ENCODE results near the gene MAPRE3. TPM values are rescaled to one million over a fixed set of nuclear protein-coding genes. Genes with fewer than 3 reads are reported as not detected.

MAPRE3 gene
- total RNA-seq, 8 experiments from 2014 or later, result 8.7 to 44.8 (median 26.8) TPM

GRCh38 chr2:27008678-27009077, 38.2 kb downstream of the MAPRE3 start:
- 70 to 100% (median 85%) methylated on average over 1 to 4 of the region's 4 CpGs; no CpG with 5 or more reads in 4 of the 10 experiments for WGBS, 10 experiments
- H3K27ac ChIP-seq, result no peak overlapping the region
- no peak for ATAC-seq (replicated peaks in 6 of 8)
- in situ Hi-C loops (cut with MboI; ENCODE audit: low pct_unique_long_range_greater_than_20kb in 2 of 9, low sequenced_read_pairs in 9 of 9, unreplicated experiment in 9 of 9), result loop anchor here in 1 of 9 experiments (25.0 kb wide), 1 partner anchor 171 kb away; the partner anchor contains the start of gene DPYSL5
- no peak overlapping the region for H3K4me3 ChIP-seq
- no peaks in the 10 kb centered on the region for H3K4me1 ChIP-seq (replicated peaks in 1 of 2)

- in situ Hi-C loops (cut with MboI; ENCODE audit: low pct_unique_long_range_greater_than_20kb in 2 of 9, low sequenced_read_pairs in 9 of 9, unreplicated experiment in 9 of 9), result loop anchor here in 1 of 9 experiments (25.0 kb wide), 1 partner anchor 172 kb away; the partner anchor contains the start of gene DPYSL5
- Histone ChIP-seq H3K4me1 (replicated peaks in 1 of 2) (no peaks in the 10 kb centered on the region), H3K27ac (no peak overlapping the region), H3K4me3 (no peak overlapping the region)
- no peak for ATAC-seq (replicated peaks in 6 of 8)
These were observed 38.6 kb downstream of the MAPRE3 start for GRCh38 chr2:27009083-27009482.

- 14 to 86% (median 68%) methylated on average over 1 to 2 of the region's 2 CpGs; no CpG with 5 or more reads in 2 of the 10 experiments for WGBS, 10 experiments
- Histone ChIP-seq H3K4me3 (no peak overlapping the region), H3K27ac (no peak overlapping the region), H3K4me1 (replicated peaks in 1 of 2) (no peaks in the 10 kb centered on the region)
- no peak for ATAC-seq (replicated peaks in 6 of 8)
- in situ Hi-C loops (cut with MboI; ENCODE audit: low pct_unique_long_range_greater_than_20kb in 2 of 9, low sequenced_read_pairs in 9 of 9, unreplicated experiment in 9 of 9), result loop anchor here in 2 of 9 experiments (5.0 to 25.0 kb wide), 3 partner anchors 45 to 172 kb away; partner anchors contain the start of gene DPYSL5 (in 1 of the 2)
These were observed 39.3 kb downstream of the MAPRE3 start for GRCh38 chr2:27009716-27010115.

GRCh38 chr2:27010139-27010538, 39.7 kb downstream of the MAPRE3 start:
- in situ Hi-C loops (cut with MboI; ENCODE audit: low pct_unique_long_range_greater_than_20kb in 2 of 9, low sequenced_read_pairs in 9 of 9, unreplicated experiment in 9 of 9), result loop anchor here in 2 of 9 experiments (5.0 to 25.0 kb wide), 3 partner anchors 45 to 173 kb away; partner anchors contain the start of gene DPYSL5 (in 1 of the 2)
- H3K27ac ChIP-seq, result no peak overlapping the region
- ATAC-seq (replicated peaks in 6 of 8), result no peak
- WGBS, 10 experiments, result 57 to 100% (median 86%) methylated on average over 1 to 3 of the region's 3 CpGs; no CpG with 5 or more reads in 3 of the 10 experiments
- H3K4me1 ChIP-seq (replicated peaks in 1 of 2), result no peaks in the 10 kb centered on the region
- H3K4me3 ChIP-seq, result no peak overlapping the region

- Histone ChIP-seq H3K4me1 (replicated peaks in 1 of 2) (no peaks in the 10 kb centered on the region), H3K4me3 (no peak overlapping the region), H3K27ac (no peak overlapping the region)
- WGBS, 10 experiments, result 79 to 100% (median 100%) methylated on average over 1 to 3 of the region's 4 CpGs; no CpG with 5 or more reads in 5 of the 10 experiments
- ATAC-seq (replicated peaks in 6 of 8), result no peak
- in situ Hi-C loops (cut with MboI; ENCODE audit: low pct_unique_long_range_greater_than_20kb in 2 of 9, low sequenced_read_pairs in 9 of 9, unreplicated experiment in 9 of 9), result loop anchor here in 2 of 9 experiments (5.0 to 25.0 kb wide), 3 partner anchors 49 to 176 kb away; partner anchors contain the start of gene DPYSL5 (in 1 of the 2)
These were observed 43.3 kb downstream of the MAPRE3 start for GRCh38 chr2:27013738-27014137.

GRCh38 chr2:27014771-27015433, 44.5 kb downstream of the MAPRE3 start:
- in situ Hi-C loops (cut with MboI; ENCODE audit: low pct_unique_long_range_greater_than_20kb in 2 of 9, low sequenced_read_pairs in 9 of 9, unreplicated experiment in 9 of 9), result loop anchor here in 2 of 9 experiments (5.0 to 25.0 kb wide), 3 partner anchors 50 to 178 kb away; partner anchors contain the start of gene DPYSL5 (in 1 of the 2)
- peaks cover 5 to 7% of the 10 kb centered on the region in 2 donors for H3K4me1 ChIP-seq (replicated peaks in 1 of 2)
- H3K4me3 ChIP-seq, result no peak overlapping the region
- ATAC-seq (replicated peaks in 6 of 8), result no peak
- 68 to 100% (median 100%) methylated on average over 1 to 5 of the region's 8 CpGs; no CpG with 5 or more reads in 4 of the 10 experiments for WGBS, 10 experiments
- no peak overlapping the region for H3K27ac ChIP-seq

- in situ Hi-C loops (cut with MboI; ENCODE audit: low pct_unique_long_range_greater_than_20kb in 2 of 9, low sequenced_read_pairs in 9 of 9, unreplicated experiment in 9 of 9), result loop anchor here in 1 of 9 experiments (10.0 to 25.0 kb wide), 2 partner anchors 52 to 180 kb away; partner anchors contain the start of gene DPYSL5
- Histone ChIP-seq H3K4me3 (no peak overlapping the region), H3K4me1 (replicated peaks in 1 of 2) (peaks cover 19 to 23% of the 10 kb centered on the region in 2 donors), H3K27ac (no peak overlapping the region)
- ATAC-seq (replicated peaks in 6 of 8), result peak in 5 of 8 experiments; percentile 10 to 70 (median 20)
- 17 to 100% (median 67%) methylated on average over 1 to 2 of the region's 3 CpGs; no CpG with 5 or more reads in 6 of the 10 experiments for WGBS, 10 experiments
These were observed 46.4 kb downstream of the MAPRE3 start for GRCh38 chr2:27016801-27017325.

- 40 to 86% (median 83%) methylated on average over 1 to 3 of the region's 3 CpGs; no CpG with 5 or more reads in 7 of the 10 experiments for WGBS, 10 experiments
- Histone ChIP-seq H3K4me3 (no peak overlapping the region), H3K27ac (no peak overlapping the region), H3K4me1 (replicated peaks in 1 of 2) (peaks cover 19 to 23% of the 10 kb centered on the region in 2 donors)
- ATAC-seq (replicated peaks in 6 of 8), result peak in 4 of 8 experiments; percentile 17 to 35 (median 26)
- in situ Hi-C loops (cut with MboI; ENCODE audit: low pct_unique_long_range_greater_than_20kb in 2 of 9, low sequenced_read_pairs in 9 of 9, unreplicated experiment in 9 of 9), result loop anchor here in 1 of 9 experiments (10.0 to 25.0 kb wide), 2 partner anchors 53 to 181 kb away; partner anchors contain the start of gene DPYSL5
These were observed 47.7 kb downstream of the MAPRE3 start for GRCh38 chr2:27018142-27018541.

GRCh38 chr2:27019459-27019858, 49.0 kb downstream of the MAPRE3 start:
- Histone ChIP-seq H3K4me1 (replicated peaks in 1 of 2) (peaks cover 19 to 23% of the 10 kb centered on the region in 2 donors), H3K27ac (no peak overlapping the region), H3K4me3 (no peak overlapping the region)
- in situ Hi-C loops (cut with MboI; ENCODE audit: low pct_unique_long_range_greater_than_20kb in 2 of 9, low sequenced_read_pairs in 9 of 9, unreplicated experiment in 9 of 9), result loop anchor here in 1 of 9 experiments (10.0 to 25.0 kb wide), 2 partner anchors 55 to 182 kb away; partner anchors contain the start of gene DPYSL5
- 67 to 100% (median 92%) methylated on average over 1 to 6 of the region's 9 CpGs; no CpG with 5 or more reads in 2 of the 10 experiments for WGBS, 10 experiments
- ATAC-seq (replicated peaks in 6 of 8), result no peak

GRCh38 chr2:27019931-27020855, 49.8 kb downstream of the MAPRE3 start:
- Histone ChIP-seq H3K4me3 (no peak overlapping the region), H3K27ac (peak overlapping the region in 1 of 2 donors; percentile 18), H3K4me1 (replicated peaks in 1 of 2) (peaks cover 19 to 23% of the 10 kb centered on the region in 2 donors)
- WGBS, 10 experiments, result 17 to 89% (median 72%) methylated on average over 2 to 8 of the region's 9 CpGs; no CpG with 5 or more reads in 1 of the 10 experiments
- in situ Hi-C loops (cut with MboI; ENCODE audit: low pct_unique_long_range_greater_than_20kb in 2 of 9, low sequenced_read_pairs in 9 of 9, unreplicated experiment in 9 of 9), result loop anchor here in 1 of 9 experiments (10.0 to 25.0 kb wide), 2 partner anchors 55 to 183 kb away; partner anchors contain the start of gene DPYSL5
- ATAC-seq (replicated peaks in 6 of 8), result no peak

- in situ Hi-C loops (cut with MboI; ENCODE audit: low pct_unique_long_range_greater_than_20kb in 2 of 9, low sequenced_read_pairs in 9 of 9, unreplicated experiment in 9 of 9), result loop anchor here in 1 of 9 experiments (25.0 kb wide), 1 partner anchor 184 kb away; the partner anchor contains the start of gene DPYSL5
- no peak overlapping the region for H3K4me3 ChIP-seq
- H3K27ac ChIP-seq, result no peak overlapping the region
- 12 to 85% (median 68%) methylated on average over 1 to 9 of the region's 11 CpGs for WGBS, 10 experiments
- peaks cover 19 to 23% of the 10 kb centered on the region in 2 donors for H3K4me1 ChIP-seq (replicated peaks in 1 of 2)
- peak in 6 of 8 experiments; percentile 40 to 77 (median 55) for ATAC-seq (replicated peaks in 6 of 8)
These were observed 51.0 kb downstream of the MAPRE3 start for GRCh38 chr2:27021253-27022049.

Data from motor neuron (in vitro differentiated cells).